AG09309 (cell line): Measurements from ENCODE around the gene TMCO4.

Source experiments
- DNase-seq: peaks from one replicate; pipeline ENCODE4 v3.0.0-alpha.2; 2010; ENCODE audit warnings: low read depth
- H3K4me3 ChIP-seq: 2 replicates; pipeline ENCODE4 v1.5.1; 2011; ENCODE audit warnings: mild to moderate bottlenecking, low read depth, low read length, moderate library complexity; ENCODE audit not compliant: control insufficient read depth
- CTCF ChIP-seq: IDR thresholded peaks from 2 replicates; pipeline ENCODE4 v1.5.1; 2011; ENCODE audit warnings: mild to moderate bottlenecking, low read depth, low read length, inconsistent platforms; ENCODE audit not compliant: insufficient read depth, control insufficient read depth; ENCODE audit errors: missing control alignments

The TMCO4 gene

GRCh38 chr1:19725606-19726005 is 74.1 kb downstream of the TMCO4 start:
- no peak overlapping the region for H3K4me3 ChIP-seq
- TF ChIP-seq CTCF: no peak
- no peak for DNase-seq

- H3K4me3 ChIP-seq: no peak overlapping the region
- DNase-seq: no peak
- TF ChIP-seq CTCF: no peak
Measured at GRCh38 chr1:19723874-19724273, 75.8 kb downstream of the TMCO4 start.

GRCh38 chr1:19720973-19721372 is 78.7 kb downstream of the TMCO4 start:
- DNase-seq: no peak
- no peak overlapping the region for H3K4me3 ChIP-seq
- no peak for TF ChIP-seq CTCF

- H3K4me3 ChIP-seq: no peak overlapping the region
- no peak for DNase-seq
- no peak for TF ChIP-seq CTCF
Measured at GRCh38 chr1:19720174-19720573, 79.5 kb downstream of the TMCO4 start.

- no peak overlapping the region for H3K4me3 ChIP-seq
- no peak for DNase-seq
- no peak for TF ChIP-seq CTCF
Measured at GRCh38 chr1:19717467-19717866, 82.2 kb downstream of the TMCO4 start.

- TF ChIP-seq CTCF: peak; percentile 91
- no peak overlapping the region for H3K4me3 ChIP-seq
Measured at GRCh38 chr1:19715334-19716203, 84.1 kb downstream of the TMCO4 start.

More at GRCh38 chr1:19715334-19716203, 84.1 kb downstream of the TMCO4 start:
- DNase-seq: peak; percentile 85
